ELR (cell line): ENCODE data around the gene CLIC1.
"Not testable (repeated sequence)": the region's sequence is repeated elsewhere in the genome, so short reads cannot be mapped to it uniquely, and the experiment has no call there.

Experiments
- DNase-seq: peaks from one replicate; pipeline ENCODE4 v3.0.0-alpha.2; 2015; ENCODE audit warnings: low read depth

The CLIC1 gene

GRCh38 chr6:31722173-31722572 is 14.2 kb downstream of the CLIC1 start:
- DNase-seq = no peak

- DNase-seq = no peak
These were observed 14.8 kb downstream of the CLIC1 start, which contains the start of gene LY6G6C for GRCh38 chr6:31721351-31722020. TSS of gene LY6G6C (minus strand) at chr6:31721746. CDS start at chr6:31721679, 67 bp downstream.

- no peak for DNase-seq
These were observed 16.0 kb downstream of the CLIC1 start for GRCh38 chr6:31720196-31720770.

GRCh38 chr6:31719001-31719400 is 17.3 kb downstream of the CLIC1 start:
- DNase-seq = no peak

- no peak for DNase-seq
These were observed 18.1 kb downstream of the CLIC1 start for GRCh38 chr6:31718265-31718664.

- DNase-seq = no peak
These were observed 18.7 kb downstream of the CLIC1 start for GRCh38 chr6:31717499-31718222.

- DNase-seq = no peak
These were observed 21.0 kb downstream of the CLIC1 start, which contains the start of gene LY6G6D for GRCh38 chr6:31715022-31715958. TSS of gene LY6G6D (plus strand) at chr6:31715348. CDS start at chr6:31715356, 8 bp downstream.

- no peak for DNase-seq
These were observed 22.2 kb downstream of the CLIC1 start for GRCh38 chr6:31713991-31714684.

GRCh38 chr6:31713465-31713864 is 22.9 kb downstream of the CLIC1 start:
- DNase-seq = no peak

- DNase-seq = no peak
These were observed 24.0 kb downstream of the CLIC1 start for GRCh38 chr6:31712296-31712695.

- DNase-seq = no peak
These were observed 25.1 kb downstream of the CLIC1 start for GRCh38 chr6:31711233-31711632.

- DNase-seq = no peak
These were observed 25.7 kb downstream of the CLIC1 start for GRCh38 chr6:31710523-31711219.

GRCh38 chr6:31709157-31709556 is 27.2 kb downstream of the CLIC1 start:
- DNase-seq = not testable (repeated sequence)

- DNase-seq = no peak
These were observed 28.1 kb downstream of the CLIC1 start for GRCh38 chr6:31708224-31708623.

GRCh38 chr6:31707701-31708100 is 28.6 kb downstream of the CLIC1 start:
- DNase-seq = no peak

- no peak for DNase-seq
These were observed 29.7 kb downstream of the CLIC1 start, which contains the start of gene LY6G6F for GRCh38 chr6:31706599-31706998. TSS of gene LY6G6F (plus strand) at chr6:31706866. CDS start at chr6:31706907, 41 bp downstream.

GRCh38 chr6:31705931-31706330 is 30.4 kb downstream of the CLIC1 start:
- DNase-seq = peak; percentile 31

- DNase-seq = peak; percentile 99
These were observed 33.3 kb downstream of the CLIC1 start, which contains the start of gene ABHD16A for GRCh38 chr6:31702819-31703716. TSS of gene ABHD16A (minus strand) at chr6:31703324. CDS start at chr6:31703281, 43 bp downstream.

- DNase-seq = no peak
These were observed 33.9 kb downstream of the CLIC1 start for GRCh38 chr6:31702405-31702818.
